HG03045 (cell line): ENCODE data around the gene TBXAS1.

Source experiments
- ATAC-seq: cut with Tn5 transposase; IDR thresholded peaks from one replicate; pipeline ENCODE4 v1.9.1; 2021; ENCODE audit warnings: mild to moderate bottlenecking, moderate library complexity; ENCODE audit not compliant: unreplicated experiment

TBXAS1 gene

DNA sequence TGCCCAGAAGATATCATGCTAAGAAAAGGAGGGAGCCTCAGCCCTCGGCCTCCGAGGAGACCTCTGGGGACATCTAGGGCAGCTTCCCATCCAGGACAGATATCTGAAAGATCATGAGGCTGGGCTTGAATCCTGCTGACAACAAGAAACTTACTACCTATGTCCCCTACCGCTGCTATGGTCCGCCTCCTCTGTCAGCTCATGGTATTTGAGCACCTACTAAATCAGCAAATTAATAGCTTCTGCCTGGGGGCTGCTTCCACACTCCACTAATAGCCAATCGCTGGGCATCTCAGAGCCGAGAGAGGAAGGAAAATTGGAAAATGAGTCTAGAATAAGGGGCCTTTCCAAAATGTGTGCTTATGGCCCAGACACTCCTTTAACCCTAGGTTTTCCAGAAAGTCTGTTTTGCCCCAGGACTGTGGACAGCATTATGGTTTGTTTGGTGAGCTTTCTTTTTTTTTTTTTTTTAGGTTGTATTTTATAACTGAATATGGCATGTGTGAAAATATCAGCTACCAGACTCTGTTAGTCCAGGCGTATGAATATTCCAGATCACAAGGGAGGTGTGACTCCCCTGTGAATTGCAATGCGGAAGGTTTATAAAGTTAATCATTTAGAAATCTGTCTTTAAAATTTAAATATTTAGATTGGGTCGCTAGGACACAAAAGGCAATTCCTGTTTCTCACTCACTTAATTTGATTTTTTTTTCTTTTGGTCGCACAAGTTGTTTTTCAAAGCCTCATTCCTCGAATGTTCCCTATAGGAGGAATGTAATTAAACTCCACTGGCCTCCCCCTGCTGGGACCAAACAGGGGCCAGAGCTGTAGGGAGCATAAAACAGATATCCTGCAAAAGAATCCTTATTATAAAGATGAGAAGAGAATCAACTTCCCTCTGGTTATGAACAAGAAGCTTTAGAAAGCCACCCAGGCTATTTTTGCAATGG lies 144.3 kb downstream of the TBXAS1 start:
- ATAC-seq: no peak

DNA sequence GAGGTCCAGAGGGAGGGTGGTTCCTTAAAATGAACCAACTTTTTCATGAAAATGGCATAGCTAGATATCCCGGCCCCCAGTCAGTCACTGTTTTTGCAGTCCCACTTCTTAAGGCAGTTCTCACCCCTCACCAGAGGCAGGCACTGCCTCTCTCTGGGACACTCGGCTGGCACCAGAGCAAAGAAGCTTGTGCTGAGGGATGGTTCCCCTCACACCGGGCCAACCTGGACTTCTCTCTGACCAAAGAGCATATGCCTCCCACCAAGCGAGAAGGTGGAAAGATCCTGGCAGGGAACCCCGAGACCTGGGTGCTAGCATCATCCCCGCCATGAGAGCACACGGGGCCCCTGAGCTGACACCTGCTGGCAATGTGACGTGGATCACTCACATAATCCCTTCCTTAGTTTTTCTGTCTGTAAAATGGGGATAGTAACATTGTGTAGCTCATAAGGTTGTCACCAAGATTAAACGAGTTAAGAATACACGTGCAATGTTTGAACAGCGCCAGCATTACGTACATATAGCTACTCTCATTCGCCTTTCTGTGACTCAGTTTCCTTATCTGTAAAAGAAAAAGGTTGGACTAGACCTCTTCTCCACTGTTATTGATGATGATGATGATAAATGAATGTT lies 145.2 kb downstream of the TBXAS1 start:
- no peak for ATAC-seq

DNA sequence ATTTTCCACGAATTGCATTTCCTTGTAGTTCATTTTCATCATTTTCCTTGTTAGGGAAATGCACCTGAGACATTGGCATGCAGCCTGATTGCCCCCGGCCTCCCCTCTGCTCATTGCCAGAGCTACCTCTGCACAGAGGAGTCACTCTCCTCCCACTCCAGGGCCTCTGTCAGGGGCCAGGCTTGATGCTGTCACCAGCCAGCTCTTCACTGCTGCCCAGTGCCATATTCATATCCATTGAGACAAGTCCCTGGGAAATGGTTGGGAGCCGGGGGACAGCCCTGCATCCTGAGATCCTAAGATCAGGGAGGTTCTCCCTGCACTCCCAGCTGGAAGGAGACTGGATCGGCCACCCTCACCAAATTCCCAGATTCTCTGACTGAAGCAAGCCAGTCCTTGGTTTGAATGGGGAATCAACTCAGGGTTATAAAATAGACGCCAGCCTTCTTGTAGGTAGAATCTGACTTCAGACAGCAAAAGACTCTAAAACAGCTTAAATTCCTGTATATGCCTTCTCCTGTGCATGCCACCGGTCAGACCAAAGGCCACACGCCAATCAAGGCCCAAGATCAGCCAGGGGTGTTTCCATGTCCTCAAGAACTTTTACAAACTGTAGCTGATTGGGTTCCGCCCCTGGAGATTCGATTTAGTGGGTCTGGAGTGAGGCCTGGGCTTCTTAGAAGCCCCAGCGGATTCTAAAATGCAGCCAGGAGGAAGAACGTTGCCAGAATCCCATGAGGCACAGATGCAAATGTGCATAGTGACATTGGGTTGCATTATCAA lies 147.2 kb downstream of the TBXAS1 start:
- ATAC-seq: no peak

DNA sequence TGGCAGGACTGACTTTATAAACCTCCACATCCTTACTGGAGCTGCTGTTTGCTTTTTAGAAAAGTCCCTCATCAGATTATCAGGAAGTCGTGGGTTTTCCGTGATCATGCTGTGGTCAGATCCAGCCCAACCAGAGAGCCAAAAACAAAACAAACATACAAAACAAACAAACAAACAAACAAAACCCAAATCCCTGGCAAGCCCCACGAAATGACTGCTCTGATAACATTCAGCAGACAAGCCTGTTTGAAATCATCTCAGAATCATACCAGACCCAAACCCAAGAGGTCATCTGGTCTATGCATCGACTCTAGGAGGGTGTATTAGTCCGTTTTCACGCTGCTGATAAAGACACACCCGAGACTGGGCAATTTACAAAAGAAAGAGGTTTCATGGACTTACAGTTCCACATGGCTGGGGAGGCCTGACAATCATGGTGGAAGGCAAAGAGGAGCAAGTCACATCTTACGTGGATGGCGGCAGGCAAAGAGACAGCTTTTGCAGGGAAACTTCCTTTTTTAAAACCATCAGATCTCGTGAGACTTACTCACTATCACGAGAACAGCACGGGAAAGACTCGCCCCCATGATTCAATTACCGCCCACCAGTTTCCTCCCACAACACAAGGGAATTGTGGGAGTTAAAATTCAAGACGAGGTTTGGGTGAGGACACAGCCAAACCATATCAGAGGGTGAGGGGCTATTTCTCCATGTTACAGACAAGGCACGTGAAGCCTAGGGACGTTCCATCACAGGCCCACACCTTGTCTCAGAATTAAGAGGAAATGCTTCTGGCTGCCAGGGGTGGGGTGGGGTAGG lies 148.0 kb downstream of the TBXAS1 start:
- ATAC-seq: no peak

GRCh38 chr7:139981511-139981895 lies 152.4 kb downstream of the TBXAS1 start:
- no peak for ATAC-seq

- ATAC-seq: no peak
Measured at GRCh38 chr7:139982927-139983920, 154.2 kb downstream of the TBXAS1 start.

DNA sequence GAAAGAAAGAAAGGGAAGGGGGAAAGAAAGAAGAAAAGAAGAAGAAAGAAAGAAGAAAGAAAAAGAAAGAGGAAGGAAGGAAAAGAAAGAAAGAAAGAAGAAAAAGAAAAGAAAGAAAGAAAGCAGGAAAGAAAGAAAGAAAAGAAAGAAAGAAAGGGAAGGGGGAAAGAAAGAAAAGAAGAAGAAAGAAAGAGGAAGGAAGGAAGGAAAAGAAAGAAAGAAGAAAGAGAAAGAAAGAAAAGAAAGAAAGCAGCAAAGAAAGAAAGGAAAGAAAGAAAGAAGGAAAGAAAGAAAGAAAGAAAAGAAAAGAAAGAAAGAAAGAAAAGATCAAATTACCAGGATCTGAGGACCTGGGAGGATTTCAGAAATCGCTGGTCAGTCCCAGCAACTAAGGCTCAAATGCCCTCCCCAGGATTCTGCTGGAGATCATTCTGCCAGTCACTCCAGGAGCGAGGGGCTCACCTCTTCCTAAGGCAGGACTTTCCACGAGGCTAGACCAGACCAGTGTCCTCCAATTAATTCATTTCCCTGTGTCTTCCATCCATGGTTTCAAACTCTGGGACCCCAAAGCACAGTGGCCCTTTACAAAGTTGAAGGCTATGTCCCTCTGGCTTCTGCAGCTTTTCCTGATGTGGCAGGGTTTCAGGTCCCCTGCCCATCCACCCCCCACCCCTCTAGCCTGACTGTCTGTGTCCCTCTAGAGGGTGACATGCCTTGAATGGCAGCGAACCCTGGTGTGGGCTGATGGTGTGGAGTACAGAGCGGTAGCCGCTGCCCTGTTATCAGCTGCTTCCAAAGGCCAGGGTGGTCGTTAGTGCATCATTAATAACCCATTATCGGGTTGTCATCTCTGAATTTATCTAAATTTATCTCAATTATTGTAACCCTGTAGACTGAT lies 155.8 kb downstream of the TBXAS1 start:
- no peak for ATAC-seq

GRCh38 chr7:139985811-139986210 lies 156.7 kb downstream of the TBXAS1 start:
- no peak for ATAC-seq

DNA sequence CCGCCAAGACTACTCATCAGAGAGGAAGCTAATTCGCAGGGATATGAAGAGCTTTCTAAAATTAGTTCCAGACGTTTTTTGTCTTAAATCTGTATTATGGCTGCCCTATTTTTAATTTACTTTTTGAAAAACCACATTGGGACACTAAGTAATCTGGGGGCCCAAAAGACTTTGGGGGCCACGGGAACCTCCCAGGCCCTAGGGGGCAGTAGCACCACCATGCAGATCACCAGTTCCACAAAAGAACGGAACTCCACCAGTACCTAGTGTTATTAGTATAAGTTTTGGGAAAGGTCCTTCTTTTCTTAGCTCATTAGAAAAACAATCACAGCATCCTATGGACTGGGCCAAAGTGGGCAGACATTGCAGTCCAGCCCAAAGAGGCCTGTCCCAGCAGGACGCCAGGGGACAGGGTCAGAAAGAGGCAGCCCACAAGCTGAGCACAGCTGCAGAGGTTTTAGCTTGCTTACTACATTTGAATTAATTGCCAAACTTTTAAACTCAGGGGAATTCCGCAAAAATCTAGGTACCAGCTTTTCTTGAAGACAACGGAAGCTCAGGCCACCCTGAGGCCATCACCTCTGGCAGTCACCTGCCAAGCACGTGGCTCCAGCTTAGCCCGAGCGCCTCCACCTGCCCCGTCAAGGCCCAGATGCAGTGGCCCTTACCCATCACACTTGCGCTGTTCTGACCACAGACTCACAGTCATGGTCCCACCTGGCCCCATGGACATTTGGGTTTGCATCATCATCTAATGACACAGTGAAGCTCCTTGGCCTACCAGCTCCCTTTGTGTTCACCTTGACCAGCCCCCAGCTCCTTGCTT lies 158.8 kb downstream of the TBXAS1 start:
- ATAC-seq: no peak

DNA sequence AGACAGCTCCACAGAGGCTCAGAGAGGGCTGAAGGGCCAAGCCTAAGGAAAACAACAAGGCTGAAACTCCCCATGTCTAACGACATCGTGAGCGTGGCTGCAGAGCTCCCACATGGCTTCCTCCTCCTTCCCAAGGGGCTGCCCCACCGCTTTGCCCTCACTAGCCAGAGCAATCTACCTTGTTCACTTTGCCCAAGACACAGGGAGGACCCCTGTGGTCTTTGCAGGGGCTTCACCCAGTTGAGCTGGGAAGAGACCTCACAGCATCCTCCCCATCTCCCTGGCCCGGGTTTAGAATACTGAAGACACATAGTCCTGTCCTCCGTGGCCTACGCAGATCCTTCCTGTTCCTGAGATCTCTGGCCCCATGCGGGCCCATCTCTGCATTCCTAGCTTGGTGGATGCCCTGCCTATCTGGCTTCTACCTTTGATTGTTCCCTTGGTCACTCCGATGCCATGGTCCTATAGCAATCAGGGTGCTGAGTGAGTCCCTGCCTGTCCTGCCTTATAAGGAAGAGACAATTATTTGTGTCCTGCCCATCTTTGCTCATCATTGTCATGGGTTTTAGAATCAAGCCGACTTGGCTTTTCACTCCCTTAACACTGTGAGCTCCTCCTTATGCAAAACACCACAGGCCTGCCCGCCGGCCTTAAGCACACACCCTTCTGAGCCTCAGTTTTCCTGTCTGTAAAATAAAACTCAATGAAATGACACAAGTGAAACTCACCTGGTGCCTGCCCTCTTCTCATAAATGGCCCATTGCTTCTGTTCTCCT lies 160.5 kb downstream of the TBXAS1 start:
- ATAC-seq: no peak

DNA sequence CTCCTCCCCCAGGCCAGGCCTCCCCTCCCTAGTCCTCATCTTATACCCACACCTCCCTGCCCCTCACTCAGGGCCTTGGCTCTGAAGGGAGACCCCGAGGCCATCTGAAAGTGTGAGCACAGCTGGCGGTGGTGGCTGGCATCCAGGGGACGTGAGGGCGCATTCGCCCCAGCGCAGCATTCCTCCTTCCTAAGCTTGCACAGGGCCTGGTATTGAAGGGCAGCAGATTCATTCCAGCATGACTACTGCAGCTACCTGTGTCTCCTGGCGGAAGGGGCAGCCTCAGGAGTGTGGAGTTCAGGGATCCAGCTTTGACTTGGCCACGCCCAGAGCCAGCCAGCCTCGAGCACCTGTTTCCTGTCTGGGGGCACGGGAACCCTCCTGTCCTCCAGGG lies 161.1 kb downstream of the TBXAS1 start:
- no peak for ATAC-seq

DNA sequence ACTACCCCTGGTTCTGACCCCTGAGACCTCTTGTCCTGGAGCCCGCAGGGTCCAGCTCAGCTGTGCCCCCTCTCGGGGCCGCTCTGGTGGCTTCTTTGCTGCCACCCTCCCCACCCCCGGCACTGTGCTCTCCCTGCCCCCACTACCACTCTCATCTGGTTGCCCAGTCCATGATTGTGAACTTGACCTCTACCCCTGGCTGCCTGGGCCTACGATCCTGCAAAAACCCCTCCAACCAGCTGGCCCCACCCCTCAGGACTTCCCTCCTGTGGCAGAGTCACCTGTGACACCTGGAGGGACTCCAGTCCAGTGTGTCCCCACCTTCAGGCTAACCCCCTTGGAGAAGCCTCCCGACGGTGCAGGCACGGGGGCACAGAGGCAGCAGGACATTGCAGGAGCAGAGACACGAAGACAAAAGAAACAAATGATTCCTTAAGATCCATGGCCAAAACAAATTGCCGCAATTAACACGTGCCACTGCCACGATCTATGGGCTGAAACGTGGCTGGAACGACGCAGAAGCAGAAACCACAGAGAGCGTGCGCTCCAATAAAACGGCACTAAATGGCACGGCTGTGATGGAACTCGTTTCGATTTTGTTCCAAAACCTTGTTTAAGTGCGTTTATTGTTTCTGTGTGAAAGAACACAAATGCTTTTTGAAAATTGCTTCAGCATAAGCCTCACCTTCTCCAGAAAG lies 161.7 kb downstream of the TBXAS1 start:
- no peak for ATAC-seq

- ATAC-seq: no peak
Measured at GRCh38 chr7:139991269-139991666, 162.2 kb downstream of the TBXAS1 start.

- no peak for ATAC-seq
Measured at GRCh38 chr7:139991911-139992310, 162.8 kb downstream of the TBXAS1 start.

DNA sequence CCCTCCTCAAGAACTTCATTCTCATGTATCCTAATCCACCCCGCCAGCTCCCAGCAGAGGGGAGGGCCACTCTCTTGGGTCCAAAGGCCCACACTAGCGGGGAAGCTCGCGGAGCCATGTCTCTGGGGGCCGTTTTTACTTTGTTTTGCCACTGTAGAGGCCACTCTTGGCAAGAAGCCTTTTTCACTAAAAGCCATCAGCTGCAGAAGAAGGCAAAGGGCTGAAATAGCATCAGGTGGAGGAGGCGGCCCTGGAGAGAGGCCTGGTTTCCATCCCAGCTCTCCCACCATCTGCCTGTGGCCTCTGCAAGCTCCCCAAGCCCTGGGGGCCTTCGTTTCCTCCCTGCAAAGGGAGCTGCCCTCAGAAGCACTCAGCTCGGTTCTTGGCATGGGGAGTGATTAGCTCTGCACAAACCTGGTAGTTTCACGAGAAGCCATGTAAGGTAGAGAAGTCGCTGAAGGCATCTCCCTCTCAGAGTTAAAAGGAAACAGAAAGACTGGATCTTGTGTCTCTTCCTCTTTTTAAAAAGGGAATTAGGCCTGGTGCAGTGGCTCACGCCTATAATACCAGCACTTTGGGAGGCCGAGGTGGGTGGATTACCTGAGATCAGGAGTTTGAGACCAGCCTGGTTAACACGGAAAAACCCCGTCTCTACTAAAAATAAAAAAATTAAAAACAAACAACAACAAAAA lies 163.4 kb downstream of the TBXAS1 start:
- ATAC-seq: no peak

DNA sequence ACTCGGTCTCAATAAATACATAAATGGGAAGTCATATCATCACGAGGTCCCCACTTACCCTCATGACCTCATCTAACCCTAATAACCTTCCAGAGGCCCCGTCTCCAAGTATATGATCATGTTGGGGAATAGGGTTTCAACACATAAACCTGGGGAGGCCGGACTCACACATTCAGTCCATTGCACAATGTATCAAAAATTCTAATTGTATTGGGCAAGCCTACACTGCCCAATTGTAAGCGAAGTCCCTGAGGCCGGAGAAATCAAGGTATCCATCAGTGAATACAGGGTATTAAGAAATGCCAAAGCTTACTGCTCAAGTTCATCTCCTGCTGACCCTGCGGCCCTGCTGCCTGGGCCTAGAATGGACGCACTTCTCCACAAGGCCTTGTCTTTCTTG lies 164.1 kb downstream of the TBXAS1 start:
- ATAC-seq: no peak
